ENCODE measurements around the gene GOLGA5. TPM values are rescaled to one million over a fixed set of nuclear protein-coding genes. Genes with fewer than 3 reads are reported as not detected.

Gene GOLGA5, protein sequence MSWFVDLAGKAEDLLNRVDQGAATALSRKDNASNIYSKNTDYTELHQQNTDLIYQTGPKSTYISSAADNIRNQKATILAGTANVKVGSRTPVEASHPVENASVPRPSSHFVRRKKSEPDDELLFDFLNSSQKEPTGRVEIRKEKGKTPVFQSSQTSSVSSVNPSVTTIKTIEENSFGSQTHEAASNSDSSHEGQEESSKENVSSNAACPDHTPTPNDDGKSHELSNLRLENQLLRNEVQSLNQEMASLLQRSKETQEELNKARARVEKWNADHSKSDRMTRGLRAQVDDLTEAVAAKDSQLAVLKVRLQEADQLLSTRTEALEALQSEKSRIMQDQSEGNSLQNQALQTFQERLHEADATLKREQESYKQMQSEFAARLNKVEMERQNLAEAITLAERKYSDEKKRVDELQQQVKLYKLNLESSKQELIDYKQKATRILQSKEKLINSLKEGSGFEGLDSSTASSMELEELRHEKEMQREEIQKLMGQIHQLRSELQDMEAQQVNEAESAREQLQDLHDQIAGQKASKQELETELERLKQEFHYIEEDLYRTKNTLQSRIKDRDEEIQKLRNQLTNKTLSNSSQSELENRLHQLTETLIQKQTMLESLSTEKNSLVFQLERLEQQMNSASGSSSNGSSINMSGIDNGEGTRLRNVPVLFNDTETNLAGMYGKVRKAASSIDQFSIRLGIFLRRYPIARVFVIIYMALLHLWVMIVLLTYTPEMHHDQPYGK
- 48.8 and 50.3 TPM in 2 replicates for total RNA-seq

DNA sequence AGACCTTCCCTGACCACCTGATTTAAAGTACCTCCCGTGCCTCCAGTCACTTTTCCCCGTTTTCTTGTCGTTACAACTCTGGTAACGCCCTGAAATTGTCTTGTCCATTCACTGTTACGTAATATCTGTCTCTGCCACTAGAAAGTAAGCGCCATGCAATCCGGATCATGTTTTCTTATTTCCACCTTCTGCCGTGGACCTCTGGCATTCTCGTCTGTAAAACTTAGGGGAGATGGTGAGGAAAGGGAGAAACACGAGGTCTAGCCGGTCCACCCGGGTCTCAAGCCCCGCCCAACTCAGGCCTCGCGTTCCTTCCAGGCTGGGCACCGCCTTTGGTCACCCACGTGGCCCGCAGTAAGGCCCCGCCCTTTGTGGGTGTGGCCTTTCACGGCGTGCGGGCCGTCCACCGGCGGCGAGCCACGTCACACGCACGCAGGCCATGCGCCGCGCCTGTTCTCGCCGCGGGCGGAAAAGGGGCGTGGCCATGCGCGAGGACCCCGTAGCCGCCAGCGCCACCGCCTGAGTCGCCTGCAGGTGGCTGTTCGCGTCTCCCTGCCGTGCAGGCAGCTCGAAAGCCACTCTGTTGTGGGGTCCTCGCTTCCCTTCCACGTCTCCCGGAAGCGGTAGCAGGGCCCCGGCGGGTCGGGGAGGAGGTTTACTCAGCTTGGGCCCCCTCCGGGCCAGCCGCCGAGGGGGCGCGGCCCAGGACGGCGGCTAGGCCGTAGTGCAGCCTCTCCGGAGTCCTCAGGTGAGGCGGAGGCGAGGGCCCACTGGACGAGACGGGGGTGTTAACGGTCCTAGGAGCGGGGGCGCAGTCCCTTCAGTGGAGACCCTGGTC lies at the start of gene GOLGA5:
Gene GOLGA5 (plus strand): TSS at position 597 of the 838 bp plus-strand sequence. CDS start 3,133 bp downstream, outside the sequence.

DNA sequence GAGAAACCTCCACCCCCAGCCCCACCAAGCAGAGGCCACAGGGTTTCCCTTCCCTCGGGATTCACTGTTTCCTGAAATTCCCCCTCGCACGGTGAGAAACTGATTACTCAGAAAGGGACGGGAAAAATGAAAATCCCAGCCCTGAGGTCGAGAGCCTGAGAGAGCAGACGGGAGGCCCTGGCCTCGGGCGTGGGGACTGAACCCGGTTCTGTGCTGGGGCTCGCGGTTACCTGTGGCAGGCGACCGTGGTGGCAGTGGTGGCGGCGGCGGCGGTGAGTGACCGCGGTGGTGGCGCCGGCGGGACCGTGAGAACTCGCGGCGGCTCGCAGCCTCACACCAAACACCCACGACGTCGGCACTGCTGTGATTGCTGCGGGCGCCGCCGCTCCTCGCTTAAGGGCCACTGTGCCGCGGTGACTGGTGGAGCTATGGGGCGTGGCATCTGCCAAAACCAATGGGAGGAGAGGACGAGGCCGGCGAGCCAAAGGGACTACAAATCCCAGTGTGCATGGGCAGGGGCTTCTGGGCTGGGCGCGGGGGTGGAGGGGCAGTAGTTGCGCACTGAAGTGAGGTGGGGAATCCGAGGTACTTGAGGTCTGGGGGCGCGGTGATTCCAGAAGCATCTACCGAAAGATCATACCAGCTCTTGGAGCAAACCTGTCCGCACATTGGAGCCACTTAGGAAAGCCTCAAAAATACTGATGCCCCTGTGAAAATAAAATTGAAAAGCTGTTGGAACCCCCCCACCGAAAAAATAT lies 45.7 kb upstream of the GOLGA5 start, which contains the start of gene LGMN:
Gene LGMN (minus strand): TSS at position 369 of the 758 bp plus-strand sequence. CDS start 15,841 bp downstream, outside the sequence.

Other genes with a start within 250 kb of the GOLGA5 start
- gene LGMN, start 45.7 kb upstream of the GOLGA5 start, total RNA-seq: 39.4 and 81.4 TPM in 2 replicates
- gene CHGA, start 128.8 kb downstream of the GOLGA5 start, total RNA-seq: not detected in 2 replicates